Common myeloid progenitor, CD34-positive (primary cell): Measurements from ENCODE around the gene PLEKHA5. TPM values are rescaled to one million over a fixed set of nuclear protein-coding genes. Genes with fewer than 3 reads are reported as not detected.
"Not testable (repeated sequence)": the region's sequence is repeated elsewhere in the genome, so short reads cannot be mapped to it uniquely, and the experiment has no call there.

Experiments used
- CTCF ChIA-PET: fragments of 350-600 bp; sonication (Branson Sonifier 250); formaldehyde crosslinking; loops from one replicate; lab custom pipeline; 2021; ENCODE audit warnings: antibody characterized with exemption; lab: Charles Lee
- POLR2A ChIA-PET: fragments of 350-600 bp; sonication (Branson Sonifier 250); formaldehyde crosslinking; loops from one replicate; lab custom pipeline; 2021; ENCODE audit warnings: antibody characterized with exemption; lab: Charles Lee
- DNase-seq, 3 donors: peaks; one replicate each; pipeline versions ENCODE4 v3.0.0 to v3.0.0-alpha.2; 2013
- H3K27ac ChIP-seq, 2 experiments: 1 replicate in 1 of 2; 2 replicates in 1 of 2; pipeline ENCODE4 v1.7.0; 2013; ENCODE audit warnings: inconsistent platforms in 2 of 2, low read length in 2 of 2, mild to moderate bottlenecking in 2 of 2, low read depth in 1 of 2, moderate library complexity in 1 of 2; ENCODE audit not compliant: severe bottlenecking in 2 of 2, insufficient read depth in 1 of 2, poor library complexity in 1 of 2
- H3K27me3 ChIP-seq, 5 experiments: replicated peaks in 2 of 5; 1 replicate in 3 of 5; 2 replicates in 2 of 5; pipeline versions ENCODE4 v1.6.1 to v1.7.0; 2013; ENCODE audit warnings: low read length in 4 of 5, mild to moderate bottlenecking in 2 of 5, moderate library complexity in 2 of 5, inconsistent platforms in 1 of 5; ENCODE audit not compliant: insufficient read depth in 5 of 5, control insufficient read depth in 4 of 5
- H3K36me3 ChIP-seq, 4 experiments: 1 replicate in 2 of 4; 2 replicates in 2 of 4; pipeline versions ENCODE4 v1.6.1 to v1.7.0; 2013; ENCODE audit warnings: low read length in 3 of 4, control low read depth in 1 of 4, mild to moderate bottlenecking in 1 of 4; ENCODE audit not compliant: control insufficient read depth in 4 of 4, insufficient read depth in 4 of 4
- H3K4me1 ChIP-seq, 4 experiments: 1 replicate in 3 of 4; 2 replicates in 1 of 4; pipeline versions ENCODE4 v1.6.1 to v1.7.1; 2013; ENCODE audit warnings: low read length in 3 of 4, mild to moderate bottlenecking in 3 of 4, control low read depth in 1 of 4, inconsistent platforms in 1 of 4, moderate library complexity in 1 of 4; ENCODE audit not compliant: control insufficient read depth in 4 of 4, insufficient read depth in 4 of 4; ENCODE audit errors: control extremely low read depth in 1 of 4
- H3K4me3 ChIP-seq, 7 experiments: 1 replicate in 4 of 7; 2 replicates in 3 of 7; pipeline versions ENCODE4 v1.5.1 to v1.7.0; 2013; ENCODE audit warnings: mild to moderate bottlenecking in 7 of 7, low read length in 6 of 7, moderate library complexity in 6 of 7, inconsistent platforms in 2 of 7, low read depth in 2 of 7, control low read depth in 1 of 7; ENCODE audit not compliant: insufficient read depth in 4 of 7, control insufficient read depth in 1 of 7; ENCODE audit errors: extremely low read depth in 1 of 7
- H3K9me3 ChIP-seq, 5 experiments: 1 replicate in 4 of 5; 2 replicates in 1 of 5; pipeline versions ENCODE4 v1.6.1 to v1.7.1; 2013; ENCODE audit warnings: low read length in 4 of 5, mild to moderate bottlenecking in 2 of 5, inconsistent platforms in 1 of 5, low read depth in 1 of 5, moderate library complexity in 1 of 5; ENCODE audit not compliant: control insufficient read depth in 4 of 5, insufficient read depth in 2 of 5; ENCODE audit errors: control extremely low read depth in 1 of 5
- WGBS: methylation state at CpG from one replicate; pipeline ENCODE4 v1.1.5; 2013; ENCODE audit not compliant: insufficient coverage; 5-methylcytosine and 5-hydroxymethylcytosine counted together
- polyA plus RNA-seq: library from polyadenylated mRNA; unstranded; fragments of 120-200 nt; gene quantifications from one replicate; pipeline ENCODE4 v1.2.1, GENCODE V29; 2013

Gene PLEKHA5
- polyA plus RNA-seq, result 24.2 TPM

GRCh38 chr12:19129486-19130223, at the start of gene PLEKHA5:
PLEKHA5 (plus strand) TSS chr12:19129733; CDS start chr12:19129800, 67 bp downstream.
- Histone ChIP-seq H3K4me1 (peaks cover 7 to 12% (median 9%) of the 10 kb centered on the region in 4 experiments), H3K27ac (peak within 1 kb of the TSS; percentile 64 to 82), H3K27me3 (no peaks in the 10 kb centered on the region), H3K36me3 (peaks cover 0 to 1% (median 0%) of the 10 kb centered on the region in 4 experiments), H3K4me3 (peak within 1 kb of the TSS; percentile 51 to 94 (median 92)), H3K9me3 (peaks cover 3 to 27% (median 11%) of the 10 kb centered on the region in 5 experiments)
- POLR2A ChIA-PET, result no interaction called here
- under 1% methylated on average over 65 of the region's 103 CpGs for WGBS
- DNase-seq, result peak; percentile 54 to 82 (median 65)
- CTCF ChIA-PET, result interaction anchor here (1.2 to 1.3 kb wide), 2 partner anchors 57 to 61 kb away, joined by 3 to 4 read pairs; no protein-coding TSS in a partner anchor

GRCh38 chr12:19080918-19081317, 48.6 kb upstream of the PLEKHA5 start:
- ChIA-PET CTCF (no interaction called here), POLR2A (no interaction called here)
- no CpG with 5 or more reads among the region's 2 CpGs for WGBS
- no peaks in the 10 kb centered on the region for H3K27me3 ChIP-seq
- H3K27ac ChIP-seq, result no peak overlapping the region
- no peaks in the 10 kb centered on the region for H3K4me1 ChIP-seq
- no peak for DNase-seq
- H3K9me3 ChIP-seq, result peaks cover 0 to 1% (median 0%) of the 10 kb centered on the region in 5 experiments
- H3K4me3 ChIP-seq, result no peak overlapping the region
- no peaks in the 10 kb centered on the region for H3K36me3 ChIP-seq

GRCh38 chr12:19082365-19082911, 47.1 kb upstream of the PLEKHA5 start:
- H3K36me3 ChIP-seq, result no peaks in the 10 kb centered on the region
- no peaks in the 10 kb centered on the region for H3K27me3 ChIP-seq
- 100% methylated on average over 6 of the region's 7 CpGs for WGBS
- no peak overlapping the region for H3K27ac ChIP-seq
- ChIA-PET CTCF (no interaction called here), POLR2A (no interaction called here)
- H3K4me3 ChIP-seq, result no peak overlapping the region
- H3K9me3 ChIP-seq, result peaks cover 0 to 1% (median 0%) of the 10 kb centered on the region in 5 experiments
- DNase-seq, result no peak
- H3K4me1 ChIP-seq, result no peaks in the 10 kb centered on the region

- DNase-seq, result no peak
- Histone ChIP-seq H3K4me3 (no peak overlapping the region), H3K27ac (no peak overlapping the region), H3K36me3 (no peaks in the 10 kb centered on the region), H3K27me3 (no peaks in the 10 kb centered on the region), H3K9me3 (peaks cover 0 to 1% (median 0%) of the 10 kb centered on the region in 5 experiments), H3K4me1 (no peaks in the 10 kb centered on the region)
- ChIA-PET CTCF (no interaction called here), POLR2A (no interaction called here)
- 100% methylated on average over 3 of the region's 4 CpGs for WGBS
These were observed 45.0 kb upstream of the PLEKHA5 start for GRCh38 chr12:19084547-19084946.

GRCh38 chr12:19085090-19085489, 44.4 kb upstream of the PLEKHA5 start:
- ChIA-PET POLR2A (interaction anchor here (0.5 kb wide), 1 partner anchor 29 kb away, joined by 5 read pairs; no protein-coding TSS in a partner anchor), CTCF (no interaction called here)
- Histone ChIP-seq H3K9me3 (peaks cover 0 to 1% (median 0%) of the 10 kb centered on the region in 5 experiments), H3K27me3 (no peaks in the 10 kb centered on the region), H3K4me1 (no peaks in the 10 kb centered on the region), H3K4me3 (no peak overlapping the region), H3K27ac (no peak overlapping the region), H3K36me3 (no peaks in the 10 kb centered on the region)
- DNase-seq, result no peak
- WGBS, result 100% methylated on average over 2 of the region's 2 CpGs

- peaks cover 0 to 1% (median 0%) of the 10 kb centered on the region in 5 experiments for H3K9me3 ChIP-seq
- no peaks in the 10 kb centered on the region for H3K36me3 ChIP-seq
- H3K27me3 ChIP-seq, result no peaks in the 10 kb centered on the region
- WGBS, result 92% methylated on average over 2 of the region's 3 CpGs
- no peaks in the 10 kb centered on the region for H3K4me1 ChIP-seq
- DNase-seq, result no peak
- H3K4me3 ChIP-seq, result no peak overlapping the region
- ChIA-PET POLR2A (no interaction called here), CTCF (no interaction called here)
- no peak overlapping the region for H3K27ac ChIP-seq
These were observed 40.9 kb upstream of the PLEKHA5 start for GRCh38 chr12:19088606-19089005.

- H3K27me3 ChIP-seq, H3K4me3 ChIP-seq, H3K4me1 ChIP-seq, DNase-seq, CTCF ChIA-PET, POLR2A ChIA-PET, H3K36me3 ChIP-seq, H3K27ac ChIP-seq, H3K9me3 ChIP-seq: not testable (repeated sequence)
- no CpG with 5 or more reads among the region's 4 CpGs for WGBS
These were observed 37.1 kb upstream of the PLEKHA5 start for GRCh38 chr12:19092482-19092881.
